Thyroid gland (tissue), 4 donors: ENCODE measurements around the gene MRPL46. TPM values are rescaled to one million over a fixed set of nuclear protein-coding genes. Genes with fewer than 3 reads are reported as not detected.

Source experiments
- DNase-seq, 2 donors: peaks; one replicate each; pipeline ENCODE4 v3.0.0-alpha.2; 2019
- H3K27ac ChIP-seq, 3 donors: fragments of 200-600 bp; sonication (generic); 1 replicate in 2 of 3; 2 replicates in 1 of 3; pipeline ENCODE4 v1.5.1; 2016 to 2019; ENCODE audit warnings: mild to moderate bottlenecking in 1 of 3, moderate library complexity in 1 of 3
- H3K27me3 ChIP-seq: fragments of 200-600 bp; sonication (generic); one replicate; pipeline ENCODE4 v1.5.1; 2019
- H3K36me3 ChIP-seq, 2 donors: fragments of 200-600 bp; sonication (generic); one replicate each; pipeline ENCODE4 v1.5.1; 2016 to 2019
- H3K4me1 ChIP-seq, 2 donors: fragments of 200-600 bp; sonication (generic); one replicate each; pipeline ENCODE4 v1.5.1; 2017 to 2019
- H3K4me3 ChIP-seq, 3 donors: fragments of 200-600 bp; sonication (generic); replicated peaks in 1 of 3; 1 replicate in 2 of 3; 2 replicates in 1 of 3; pipeline ENCODE4 v1.5.1; 2016; ENCODE audit warnings: mild to moderate bottlenecking in 1 of 3
- H3K9me3 ChIP-seq: fragments of 200-600 bp; sonication (generic); one replicate; pipeline ENCODE4 v1.5.1; 2017
- CTCF ChIP-seq, 6 experiments: fragments of 200-600 bp in 3 of 6; fragments of 450-650 bp in 3 of 6; sonication (generic) in 3 of 6; IDR thresholded peaks; one replicate each; pipeline ENCODE4 v1.5.1; 2016 to 2019; ENCODE audit warnings: antibody characterized with exemption in 6 of 6, mild to moderate bottlenecking in 2 of 6, inconsistent platforms in 1 of 6, moderate library complexity in 1 of 6
- POLR2A ChIP-seq, 2 donors: fragments of 450-650 bp; IDR thresholded peaks; one replicate each; pipeline ENCODE4 v1.6.1; 2017; ENCODE audit warnings: antibody characterized with exemption in 2 of 2, mild to moderate bottlenecking in 2 of 2, moderate library complexity in 1 of 2
- WGBS, 2 donors: methylation state at CpG; one replicate each; pipeline ENCODE4 v1.1.5; 2017; 5-methylcytosine and 5-hydroxymethylcytosine counted together
- intact Hi-C: fragments of 100-400 bp; cut with DNase I; formaldehyde crosslinking; loops from one replicate; pipeline ENCODE4 v1.15.1; 2023
- total RNA-seq, 4 donors: library from RNA; depleted of rRNA; stranded (reverse); fragments of >200 nt; gene quantifications; one replicate each; pipeline ENCODE4 v1.2.3, GENCODE V29; 2016

MRPL46 gene
- total RNA-seq, 4 donors from 2014 or later = 17.3 to 30.5 (median 26.0) TPM

- no peaks in the 10 kb centered on the region for H3K9me3 ChIP-seq
- 35 to 48% methylated on average over 3 of the region's 3 CpGs for WGBS, 2 donors
- TF ChIP-seq CTCF (IDR thresholded peaks at IDR 0.05) (no peak), POLR2A (IDR thresholded peaks at IDR 0.05) (no peak)
- no peaks in the 10 kb centered on the region for H3K27me3 ChIP-seq
- peak; percentile 45 to 52 for DNase-seq
- peaks cover 0 to 8% of the 10 kb centered on the region in 2 donors for H3K4me1 ChIP-seq
- intact Hi-C loops = no loop called here
- H3K27ac ChIP-seq = no peak overlapping the region
- H3K4me3 ChIP-seq = no peak overlapping the region
- no peaks in the 10 kb centered on the region for H3K36me3 ChIP-seq
These were observed 31.8 kb upstream of the MRPL46 start for GRCh38 chr15:88498996-88499395.

- WGBS, 2 donors = 83 to 85% methylated on average over 11 of the region's 11 CpGs
- no peak for DNase-seq
- Histone ChIP-seq H3K4me1 (peaks cover 0 to 8% of the 10 kb centered on the region in 2 donors), H3K27ac (no peak overlapping the region), H3K4me3 (no peak overlapping the region), H3K36me3 (no peaks in the 10 kb centered on the region), H3K9me3 (no peaks in the 10 kb centered on the region), H3K27me3 (no peaks in the 10 kb centered on the region)
- intact Hi-C loops = no loop called here
- TF ChIP-seq POLR2A (IDR thresholded peaks at IDR 0.05) = no peak
- no peak for TF ChIP-seq CTCF (IDR thresholded peaks at IDR 0.05)
These were observed 30.0 kb upstream of the MRPL46 start for GRCh38 chr15:88497109-88497765.

- Histone ChIP-seq H3K36me3 (no peaks in the 10 kb centered on the region), H3K4me3 (no peak overlapping the region), H3K27me3 (no peaks in the 10 kb centered on the region), H3K4me1 (peaks cover 0 to 3% of the 10 kb centered on the region in 2 donors), H3K9me3 (no peaks in the 10 kb centered on the region), H3K27ac (no peak overlapping the region)
- 86 to 93% methylated on average over 10 of the region's 10 CpGs for WGBS, 2 donors
- intact Hi-C loops = no loop called here
- no peak for TF ChIP-seq POLR2A (IDR thresholded peaks at IDR 0.05)
- TF ChIP-seq CTCF (IDR thresholded peaks at IDR 0.05) = no peak
- no peak for DNase-seq
These were observed 26.7 kb upstream of the MRPL46 start for GRCh38 chr15:88493844-88494243.

- Histone ChIP-seq H3K4me3 (no peak overlapping the region), H3K9me3 (no peaks in the 10 kb centered on the region), H3K27ac (no peak overlapping the region), H3K4me1 (no peaks in the 10 kb centered on the region), H3K27me3 (no peaks in the 10 kb centered on the region), H3K36me3 (no peaks in the 10 kb centered on the region)
- WGBS, 2 donors = 56 to 63% methylated on average over 10 of the region's 10 CpGs
- no peak for TF ChIP-seq POLR2A (IDR thresholded peaks at IDR 0.05)
- TF ChIP-seq CTCF (IDR thresholded peaks at IDR 0.05) = no peak
- intact Hi-C loops = no loop called here
- DNase-seq = peak; percentile 30 to 32
These were observed 24.0 kb upstream of the MRPL46 start for GRCh38 chr15:88491158-88491557.

- Histone ChIP-seq H3K27me3 (no peaks in the 10 kb centered on the region), H3K9me3 (no peaks in the 10 kb centered on the region), H3K4me1 (no peaks in the 10 kb centered on the region), H3K36me3 (no peaks in the 10 kb centered on the region), H3K27ac (no peak overlapping the region), H3K4me3 (no peak overlapping the region)
- intact Hi-C loops = no loop called here
- TF ChIP-seq CTCF (IDR thresholded peaks at IDR 0.05) (no peak), POLR2A (IDR thresholded peaks at IDR 0.05) (no peak)
- DNase-seq = no peak
- WGBS, 2 donors = 85 to 100% methylated on average over 3 of the region's 3 CpGs
These were observed 22.8 kb upstream of the MRPL46 start for GRCh38 chr15:88490036-88490435.
